ENCODE data around the gene PRB3. TPM values are rescaled to one million over a fixed set of nuclear protein-coding genes. Genes with fewer than 3 reads are reported as not detected.

The PRB3 gene
- not detected in 2 replicates for total RNA-seq

- DNase-seq (ENCODE audit: extremely low read depth, low read depth, low spot score): no peak
Observed at GRCh38 chr12:11269607-11270006, at the start of gene PRB3. Gene PRB3 (minus strand): TSS chr12:11269707. CDS start chr12:11269669, 38 bp downstream.

GRCh38 chr12:11310336-11310735 lies 40.8 kb upstream of the PRB3 start, which contains the start of gene PRB4:
Gene PRB4 (minus strand): TSS chr12:11310436. CDS start chr12:11310398, 38 bp downstream.
- DNase-seq (ENCODE audit: extremely low read depth, low read depth, low spot score): no peak

- no peak for DNase-seq (ENCODE audit: extremely low read depth, low read depth, low spot score)
Observed at GRCh38 chr12:11307143-11307542, 37.6 kb upstream of the PRB3 start.

- DNase-seq (ENCODE audit: extremely low read depth, low read depth, low spot score): no peak
Observed at GRCh38 chr12:11273449-11273848, 3.9 kb upstream of the PRB3 start.

- no peak for DNase-seq (ENCODE audit: extremely low read depth, low read depth, low spot score)
Observed at GRCh38 chr12:11264501-11264900, 5.0 kb downstream of the PRB3 start.

- DNase-seq (ENCODE audit: extremely low read depth, low read depth, low spot score): no peak
Observed at GRCh38 chr12:11246489-11246888, 23.0 kb downstream of the PRB3 start.

- DNase-seq (ENCODE audit: extremely low read depth, low read depth, low spot score): no peak
Observed at GRCh38 chr12:11242656-11243055, 26.9 kb downstream of the PRB3 start.

- no peak for DNase-seq (ENCODE audit: extremely low read depth, low read depth, low spot score)
Observed at GRCh38 chr12:11240348-11240930, 29.1 kb downstream of the PRB3 start.

- no peak for DNase-seq (ENCODE audit: extremely low read depth, low read depth, low spot score)
Observed at GRCh38 chr12:11238275-11238674, 31.2 kb downstream of the PRB3 start.

GRCh38 chr12:11233532-11233931 lies 36.0 kb downstream of the PRB3 start:
- no peak for DNase-seq (ENCODE audit: extremely low read depth, low read depth, low spot score)

- DNase-seq (ENCODE audit: extremely low read depth, low read depth, low spot score): peak; percentile 31
Observed at GRCh38 chr12:11228296-11228879, 41.1 kb downstream of the PRB3 start.

- DNase-seq (ENCODE audit: extremely low read depth, low read depth, low spot score): no peak
Observed at GRCh38 chr12:11227373-11227772, 42.1 kb downstream of the PRB3 start.

Other genes starting within 250 kb of the PRB3 start
- gene TAS2R19, start 247.1 kb downstream of the PRB3 start, total RNA-seq: 1.0 and 6.9 TPM in 2 replicates
- 0.44 and 2.9 TPM in 2 replicates for gene TAS2R31, start 238.3 kb downstream of the PRB3 start, total RNA-seq
- gene TAS2R46, start 207.4 kb downstream of the PRB3 start, total RNA-seq: 1.6 TPM in 1 of 2 replicates, not detected in the other
- 1.3 TPM in 1 of 2 replicates, not detected in the other for gene TAS2R43, start 177.4 kb downstream of the PRB3 start, total RNA-seq
- 0.73 and 3.5 TPM in 2 replicates for gene TAS2R30, start 135.1 kb downstream of the PRB3 start, total RNA-seq
- 5.8 and 9.7 TPM in 2 replicates for gene SMIM10L1, start 98.5 kb downstream of the PRB3 start, total RNA-seq
- gene TAS2R42, start 82.8 kb downstream of the PRB3 start, total RNA-seq: not detected in 2 replicates
- not detected in 2 replicates for gene PRB4, start 40.7 kb upstream of the PRB3 start, total RNA-seq
- not detected in 2 replicates for gene PRB2, start 125.9 kb upstream of the PRB3 start, total RNA-seq